ENCODE data around the gene PPP6R3. TPM values are rescaled to one million over a fixed set of nuclear protein-coding genes. Genes with fewer than 3 reads are reported as not detected.
"Not testable (repeated sequence)": the region's sequence is repeated elsewhere in the genome, so short reads cannot be mapped to it uniquely, and the experiment has no call there.

PPP6R3 gene
- total RNA-seq, 1 donor from 2014 or later = 126 TPM

GRCh38 chr11:68528630-68529029 lies 68.1 kb downstream of the PPP6R3 start:
- intact Hi-C loops (cut with micrococcal nuclease) = no loop called here
- peak; percentile 12 for DNase-seq (ENCODE audit: low spot score)
- Mint-ChIP-seq H3K27me3 (ENCODE audit: low read depth) (no peaks in the 10 kb centered on the region), H3K4me1 (ENCODE audit: low read depth) (peaks cover 47% of the 10 kb centered on the region), H3K9me3 (no peaks in the 10 kb centered on the region), H3K36me3 (ENCODE audit: low read depth) (peaks cover 73% of the 10 kb centered on the region), H3K4me3 (ENCODE audit: low read depth) (no peak overlapping the region), H3K27ac (peak overlapping the region; percentile 69)

GRCh38 chr11:68531129-68531693 lies 70.7 kb downstream of the PPP6R3 start:
- Mint-ChIP-seq H3K27ac (no peak overlapping the region), H3K27me3 (ENCODE audit: low read depth) (no peaks in the 10 kb centered on the region), H3K36me3 (ENCODE audit: low read depth) (peaks cover 60% of the 10 kb centered on the region), H3K4me1 (ENCODE audit: low read depth) (peaks cover 41% of the 10 kb centered on the region), H3K9me3 (no peaks in the 10 kb centered on the region), H3K4me3 (ENCODE audit: low read depth) (no peak overlapping the region)
- no peak for DNase-seq (ENCODE audit: low spot score)
- intact Hi-C loops (cut with micrococcal nuclease) = no loop called here

GRCh38 chr11:68532727-68533369 lies 72.3 kb downstream of the PPP6R3 start:
- Mint-ChIP-seq H3K9me3 (no peaks in the 10 kb centered on the region), H3K4me1 (ENCODE audit: low read depth) (peaks cover 34% of the 10 kb centered on the region), H3K27ac (no peak overlapping the region), H3K27me3 (ENCODE audit: low read depth) (no peaks in the 10 kb centered on the region), H3K36me3 (ENCODE audit: low read depth) (peaks cover 56% of the 10 kb centered on the region), H3K4me3 (ENCODE audit: low read depth) (no peak overlapping the region)
- DNase-seq (ENCODE audit: low spot score) = no peak
- intact Hi-C loops (cut with micrococcal nuclease) = no loop called here

- DNase-seq (ENCODE audit: low spot score) = no peak
- H3K9me3 Mint-ChIP-seq = no peaks in the 10 kb centered on the region
- peaks cover 55% of the 10 kb centered on the region for H3K36me3 Mint-ChIP-seq (ENCODE audit: low read depth)
- intact Hi-C loops (cut with micrococcal nuclease) = no loop called here
- no peak overlapping the region for H3K4me3 Mint-ChIP-seq (ENCODE audit: low read depth)
- peak overlapping the region; percentile 54 for H3K27ac Mint-ChIP-seq
- no peaks in the 10 kb centered on the region for H3K27me3 Mint-ChIP-seq (ENCODE audit: low read depth)
- H3K4me1 Mint-ChIP-seq (ENCODE audit: low read depth) = peaks cover 24% of the 10 kb centered on the region
Measured at GRCh38 chr11:68533945-68534344, 73.4 kb downstream of the PPP6R3 start.

GRCh38 chr11:68535098-68535497 lies 74.5 kb downstream of the PPP6R3 start:
- H3K36me3 Mint-ChIP-seq (ENCODE audit: low read depth) = peaks cover 56% of the 10 kb centered on the region
- no peak for DNase-seq (ENCODE audit: low spot score)
- intact Hi-C loops (cut with micrococcal nuclease) = no loop called here
- no peaks in the 10 kb centered on the region for H3K9me3 Mint-ChIP-seq
- no peak overlapping the region for H3K4me3 Mint-ChIP-seq (ENCODE audit: low read depth)
- peaks cover 32% of the 10 kb centered on the region for H3K4me1 Mint-ChIP-seq (ENCODE audit: low read depth)
- H3K27ac Mint-ChIP-seq = no peak overlapping the region
- H3K27me3 Mint-ChIP-seq (ENCODE audit: low read depth) = no peaks in the 10 kb centered on the region

- Mint-ChIP-seq H3K9me3 (no peaks in the 10 kb centered on the region), H3K27ac (peak overlapping the region; percentile 14), H3K27me3 (ENCODE audit: low read depth) (no peaks in the 10 kb centered on the region), H3K4me1 (ENCODE audit: low read depth) (peaks cover 40% of the 10 kb centered on the region), H3K36me3 (ENCODE audit: low read depth) (peaks cover 60% of the 10 kb centered on the region), H3K4me3 (ENCODE audit: low read depth) (no peak overlapping the region)
- no peak for DNase-seq (ENCODE audit: low spot score)
- intact Hi-C loops (cut with micrococcal nuclease) = no loop called here
Measured at GRCh38 chr11:68536706-68537105, 76.2 kb downstream of the PPP6R3 start.

- no peak overlapping the region for H3K4me3 Mint-ChIP-seq (ENCODE audit: low read depth)
- peaks cover 38% of the 10 kb centered on the region for H3K4me1 Mint-ChIP-seq (ENCODE audit: low read depth)
- no peaks in the 10 kb centered on the region for H3K27me3 Mint-ChIP-seq (ENCODE audit: low read depth)
- intact Hi-C loops (cut with micrococcal nuclease) = no loop called here
- H3K9me3 Mint-ChIP-seq = no peaks in the 10 kb centered on the region
- peaks cover 65% of the 10 kb centered on the region for H3K36me3 Mint-ChIP-seq (ENCODE audit: low read depth)
- DNase-seq (ENCODE audit: low spot score) = no peak
- H3K27ac Mint-ChIP-seq = no peak overlapping the region
Measured at GRCh38 chr11:68538025-68538424, 77.5 kb downstream of the PPP6R3 start.

GRCh38 chr11:68539395-68539794 lies 78.8 kb downstream of the PPP6R3 start:
- H3K27me3 Mint-ChIP-seq (ENCODE audit: low read depth) = no peaks in the 10 kb centered on the region
- no peak overlapping the region for H3K4me3 Mint-ChIP-seq (ENCODE audit: low read depth)
- no peak overlapping the region for H3K27ac Mint-ChIP-seq
- no peaks in the 10 kb centered on the region for H3K9me3 Mint-ChIP-seq
- H3K36me3 Mint-ChIP-seq (ENCODE audit: low read depth) = peaks cover 71% of the 10 kb centered on the region
- no peak for DNase-seq (ENCODE audit: low spot score)
- intact Hi-C loops (cut with micrococcal nuclease) = no loop called here
- peaks cover 34% of the 10 kb centered on the region for H3K4me1 Mint-ChIP-seq (ENCODE audit: low read depth)

GRCh38 chr11:68540504-68540903 lies 80.0 kb downstream of the PPP6R3 start:
- H3K4me3 Mint-ChIP-seq (ENCODE audit: low read depth); H3K9me3 Mint-ChIP-seq; H3K27me3 Mint-ChIP-seq (ENCODE audit: low read depth); intact Hi-C loops (cut with micrococcal nuclease); DNase-seq (ENCODE audit: low spot score); H3K27ac Mint-ChIP-seq: not testable (repeated sequence)
- Mint-ChIP-seq H3K36me3 (ENCODE audit: low read depth) (peaks cover 71% of the 10 kb centered on the region), H3K4me1 (ENCODE audit: low read depth) (peaks cover 31% of the 10 kb centered on the region)

GRCh38 chr11:68541116-68541515 lies 80.6 kb downstream of the PPP6R3 start:
- H3K27ac Mint-ChIP-seq = peak overlapping the region; percentile 43
- H3K4me1 Mint-ChIP-seq (ENCODE audit: low read depth) = peaks cover 30% of the 10 kb centered on the region

GRCh38 chr11:68541991-68542390 lies 81.4 kb downstream of the PPP6R3 start:
- H3K4me3 Mint-ChIP-seq (ENCODE audit: low read depth) = no peak overlapping the region
- H3K4me1 Mint-ChIP-seq (ENCODE audit: low read depth) = peaks cover 28% of the 10 kb centered on the region
- H3K36me3 Mint-ChIP-seq (ENCODE audit: low read depth) = peaks cover 68% of the 10 kb centered on the region
- H3K9me3 Mint-ChIP-seq = no peaks in the 10 kb centered on the region
- no peak for DNase-seq (ENCODE audit: low spot score)
- intact Hi-C loops (cut with micrococcal nuclease) = no loop called here
- peak overlapping the region; percentile 43 for H3K27ac Mint-ChIP-seq
- H3K27me3 Mint-ChIP-seq (ENCODE audit: low read depth) = no peaks in the 10 kb centered on the region

More at GRCh38 chr11:68541116-68541515, 80.6 kb downstream of the PPP6R3 start:
- intact Hi-C loops (cut with micrococcal nuclease) = no loop called here
- Mint-ChIP-seq H3K9me3 (no peaks in the 10 kb centered on the region), H3K4me3 (ENCODE audit: low read depth) (no peak overlapping the region), H3K36me3 (ENCODE audit: low read depth) (peaks cover 72% of the 10 kb centered on the region), H3K27me3 (ENCODE audit: low read depth) (no peaks in the 10 kb centered on the region)
- DNase-seq (ENCODE audit: low spot score) = no peak

GRCh38 chr11:68542617-68543016 lies 82.1 kb downstream of the PPP6R3 start:
- peaks cover 32% of the 10 kb centered on the region for H3K4me1 Mint-ChIP-seq (ENCODE audit: low read depth)
- no peak for DNase-seq (ENCODE audit: low spot score)
- H3K9me3 Mint-ChIP-seq = no peaks in the 10 kb centered on the region
- H3K4me3 Mint-ChIP-seq (ENCODE audit: low read depth) = no peak overlapping the region
- no peaks in the 10 kb centered on the region for H3K27me3 Mint-ChIP-seq (ENCODE audit: low read depth)
- peaks cover 66% of the 10 kb centered on the region for H3K36me3 Mint-ChIP-seq (ENCODE audit: low read depth)
- intact Hi-C loops (cut with micrococcal nuclease) = no loop called here
- no peak overlapping the region for H3K27ac Mint-ChIP-seq

GRCh38 chr11:68543594-68543993 lies 83.0 kb downstream of the PPP6R3 start:
- DNase-seq (ENCODE audit: low spot score) = no peak
- intact Hi-C loops (cut with micrococcal nuclease) = no loop called here
- Mint-ChIP-seq H3K27me3 (ENCODE audit: low read depth) (no peaks in the 10 kb centered on the region), H3K27ac (no peak overlapping the region), H3K4me3 (ENCODE audit: low read depth) (no peak overlapping the region), H3K9me3 (no peaks in the 10 kb centered on the region), H3K4me1 (ENCODE audit: low read depth) (peaks cover 41% of the 10 kb centered on the region), H3K36me3 (ENCODE audit: low read depth) (peaks cover 67% of the 10 kb centered on the region)
